Duodenal mucosa (tissue), 2 donors: Measurements from ENCODE around the gene C5AR2.

Source experiments
- H3K27ac ChIP-seq: one replicate; pipeline ENCODE4 v1.7.0; 2013; ENCODE audit warnings: low read depth, low read length
- H3K27me3 ChIP-seq, 2 donors: one replicate each; pipeline ENCODE4 v1.7.0; 2013; ENCODE audit warnings: low read length in 2 of 2, control low read depth in 1 of 2; ENCODE audit not compliant: insufficient read depth in 2 of 2, control insufficient read depth in 1 of 2
- H3K36me3 ChIP-seq, 2 donors: one replicate each; pipeline ENCODE4 v1.7.0; 2013; ENCODE audit warnings: low read length in 2 of 2, control low read depth in 1 of 2; ENCODE audit not compliant: insufficient read depth in 2 of 2, control insufficient read depth in 1 of 2
- H3K4me1 ChIP-seq, 2 donors: one replicate each; pipeline ENCODE4 v1.7.0; 2013; ENCODE audit warnings: low read length in 2 of 2, control low read depth in 1 of 2; ENCODE audit not compliant: insufficient read depth in 2 of 2, control insufficient read depth in 1 of 2
- H3K4me3 ChIP-seq, 2 donors: one replicate each; pipeline ENCODE4 v1.7.0; 2013; ENCODE audit warnings: low read length in 2 of 2, low read depth in 1 of 2
- H3K9ac ChIP-seq, 2 donors: one replicate each; pipeline ENCODE4 v1.7.0; 2013; ENCODE audit warnings: low read length in 2 of 2, low read depth in 1 of 2
- H3K9me3 ChIP-seq, 2 donors: one replicate each; pipeline ENCODE4 v1.7.0; 2013; ENCODE audit warnings: low read length in 2 of 2, control low read depth in 1 of 2; ENCODE audit not compliant: control insufficient read depth in 1 of 2

C5AR2 gene

GRCh38 chr19:47309608-47310007 is 22.4 kb upstream of the C5AR2 start, which contains the start of gene C5AR1:
C5AR1 (plus strand) TSS chr19:47309861; CDS start chr19:47309896, 35 bp downstream.
- H3K27me3 ChIP-seq = no peaks in the 10 kb centered on the region
- H3K27ac ChIP-seq = no peak within 1 kb of the TSS
- H3K9me3 ChIP-seq = no peaks in the 10 kb centered on the region
- peaks cover 2 to 3% of the 10 kb centered on the region in 2 donors for H3K4me1 ChIP-seq
- no peaks in the 10 kb centered on the region for H3K36me3 ChIP-seq
- no peak within 1 kb of the TSS for H3K4me3 ChIP-seq
- no peak within 1 kb of the TSS for H3K9ac ChIP-seq

- H3K9ac ChIP-seq = no peak overlapping the region
- H3K36me3 ChIP-seq = no peaks in the 10 kb centered on the region
- H3K27me3 ChIP-seq = no peaks in the 10 kb centered on the region
- peaks cover 2% of the 10 kb centered on the region in 2 donors for H3K4me1 ChIP-seq
- H3K27ac ChIP-seq = no peak overlapping the region
- H3K9me3 ChIP-seq = no peaks in the 10 kb centered on the region
- H3K4me3 ChIP-seq = no peak overlapping the region
Measured at GRCh38 chr19:47310323-47310722, 21.7 kb upstream of the C5AR2 start.

GRCh38 chr19:47310819-47311218 is 21.2 kb upstream of the C5AR2 start:
- Histone ChIP-seq H3K36me3 (no peaks in the 10 kb centered on the region), H3K9ac (no peak overlapping the region), H3K27ac (no peak overlapping the region), H3K27me3 (no peaks in the 10 kb centered on the region), H3K9me3 (no peaks in the 10 kb centered on the region), H3K4me3 (no peak overlapping the region), H3K4me1 (no peaks in the 10 kb centered on the region)

GRCh38 chr19:47312366-47313006 is 19.5 kb upstream of the C5AR2 start:
- no peaks in the 10 kb centered on the region for H3K27me3 ChIP-seq
- no peak overlapping the region for H3K27ac ChIP-seq
- no peaks in the 10 kb centered on the region for H3K36me3 ChIP-seq
- no peak overlapping the region for H3K4me3 ChIP-seq
- H3K4me1 ChIP-seq = no peaks in the 10 kb centered on the region
- H3K9ac ChIP-seq = no peak overlapping the region
- H3K9me3 ChIP-seq = no peaks in the 10 kb centered on the region

GRCh38 chr19:47313754-47314295 is 18.1 kb upstream of the C5AR2 start:
- no peak overlapping the region for H3K27ac ChIP-seq
- no peaks in the 10 kb centered on the region for H3K27me3 ChIP-seq
- no peak overlapping the region for H3K4me3 ChIP-seq
- H3K36me3 ChIP-seq = no peaks in the 10 kb centered on the region
- H3K9ac ChIP-seq = no peak overlapping the region
- H3K4me1 ChIP-seq = no peaks in the 10 kb centered on the region
- no peaks in the 10 kb centered on the region for H3K9me3 ChIP-seq

GRCh38 chr19:47315125-47315821 is 16.7 kb upstream of the C5AR2 start:
- H3K9ac ChIP-seq = no peak overlapping the region

GRCh38 chr19:47316513-47316912 is 15.5 kb upstream of the C5AR2 start:
- H3K27ac ChIP-seq = no peak overlapping the region
- peaks cover 0 to 4% of the 10 kb centered on the region in 2 donors for H3K27me3 ChIP-seq

More at GRCh38 chr19:47315125-47315821, 16.7 kb upstream of the C5AR2 start:
- Histone ChIP-seq H3K27ac (no peak overlapping the region), H3K4me1 (no peaks in the 10 kb centered on the region), H3K9me3 (no peaks in the 10 kb centered on the region), H3K27me3 (peaks cover 0 to 4% of the 10 kb centered on the region in 2 donors), H3K4me3 (no peak overlapping the region), H3K36me3 (no peaks in the 10 kb centered on the region)

GRCh38 chr19:47319923-47320871 is 11.8 kb upstream of the C5AR2 start:
- Histone ChIP-seq H3K4me1 (peaks cover 0 to 3% of the 10 kb centered on the region in 2 donors), H3K36me3 (no peaks in the 10 kb centered on the region), H3K9me3 (no peaks in the 10 kb centered on the region), H3K9ac (no peak overlapping the region), H3K4me3 (no peak overlapping the region), H3K27ac (no peak overlapping the region), H3K27me3 (peaks cover 0 to 4% of the 10 kb centered on the region in 2 donors)

More at GRCh38 chr19:47316513-47316912, 15.5 kb upstream of the C5AR2 start:
- H3K9me3 ChIP-seq = no peaks in the 10 kb centered on the region
- no peaks in the 10 kb centered on the region for H3K36me3 ChIP-seq
- H3K4me1 ChIP-seq = no peaks in the 10 kb centered on the region
- no peak overlapping the region for H3K9ac ChIP-seq
- no peak overlapping the region for H3K4me3 ChIP-seq

GRCh38 chr19:47321630-47322029 is 10.3 kb upstream of the C5AR2 start:
- no peaks in the 10 kb centered on the region for H3K9me3 ChIP-seq
- H3K27me3 ChIP-seq = peaks cover 0 to 4% of the 10 kb centered on the region in 2 donors
- no peaks in the 10 kb centered on the region for H3K36me3 ChIP-seq
- no peak overlapping the region for H3K9ac ChIP-seq
- peaks cover 0 to 3% of the 10 kb centered on the region in 2 donors for H3K4me1 ChIP-seq
- no peak overlapping the region for H3K27ac ChIP-seq
- H3K4me3 ChIP-seq = no peak overlapping the region
